SKM-1 (cell line): Measurements from ENCODE around the gene RNPS1.
"Not testable (repeated sequence)": the region's sequence is repeated elsewhere in the genome, so short reads cannot be mapped to it uniquely, and the experiment has no call there.

Experiments used
- DNase-seq: peaks from one replicate; lab custom pipeline; 2025; ENCODE audit not compliant: unreplicated experiment; lab: John Stamatoyannopoulos, UW

RNPS1 gene

DNA sequence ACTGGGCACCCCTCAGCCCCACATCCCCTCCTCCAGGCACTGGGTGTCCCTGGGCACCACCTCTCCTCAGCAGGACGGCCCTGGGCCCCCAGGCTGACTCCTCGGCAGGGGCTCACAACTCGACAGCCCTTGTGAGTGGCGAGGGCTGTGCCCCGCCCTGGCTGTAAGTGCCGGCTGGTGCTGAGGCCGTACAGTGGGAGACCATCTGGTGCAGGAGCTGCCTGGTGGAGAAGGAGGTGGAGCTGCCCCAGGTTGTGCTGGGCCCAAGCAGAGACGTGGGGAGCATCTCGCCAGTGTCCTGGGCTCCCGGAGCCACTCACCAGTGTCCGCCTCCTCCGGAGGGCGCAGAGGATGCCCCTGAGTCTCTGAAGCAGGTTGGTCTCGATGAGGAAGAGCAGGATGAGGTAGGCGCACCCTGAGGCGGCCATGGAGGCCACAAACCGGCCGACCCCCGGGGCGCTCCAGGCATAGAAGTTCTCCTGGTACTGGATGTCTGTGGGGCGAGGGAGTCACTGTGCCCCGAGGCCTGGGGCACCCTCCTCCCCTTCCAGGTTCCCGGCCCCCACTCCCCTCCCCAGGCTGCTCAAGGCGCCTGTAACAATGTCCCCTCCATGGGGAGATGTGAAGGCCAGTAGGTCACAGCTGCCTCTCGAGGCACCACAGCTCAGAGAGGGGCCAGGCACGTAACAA lies 15.1 kb upstream of the RNPS1 start:
- DNase-seq, result no peak

- no peak for DNase-seq
Observed at GRCh38 chr16:2282262-2282661, 14.3 kb upstream of the RNPS1 start.

DNA sequence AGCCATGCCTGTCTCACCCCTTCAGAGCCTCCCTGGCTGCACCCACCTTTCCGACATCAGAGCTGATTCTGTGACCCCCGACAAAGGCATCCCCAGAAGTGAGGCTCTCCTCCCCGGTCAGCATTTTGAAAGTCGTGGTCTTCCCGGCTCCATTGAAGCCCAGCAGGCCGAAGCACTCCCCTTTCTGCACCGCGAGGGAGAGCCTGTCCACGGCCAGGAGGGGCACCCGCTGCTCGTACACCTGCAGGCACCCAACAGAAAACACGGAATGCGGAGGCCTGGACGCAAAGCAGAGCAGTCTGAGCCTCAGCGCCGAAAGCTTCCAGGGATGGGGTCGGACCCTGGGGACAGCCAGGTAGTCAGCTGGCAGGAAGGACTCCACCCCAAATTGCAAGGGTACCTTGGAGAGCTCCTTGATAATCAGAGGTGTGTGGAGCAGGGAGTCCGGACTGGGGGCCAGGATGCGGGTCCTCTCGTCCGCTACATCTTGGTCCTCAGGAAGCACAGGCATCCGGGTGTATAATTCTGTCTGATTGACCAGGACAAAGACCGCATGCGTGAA lies 13.1 kb upstream of the RNPS1 start:
- no peak for DNase-seq

DNA sequence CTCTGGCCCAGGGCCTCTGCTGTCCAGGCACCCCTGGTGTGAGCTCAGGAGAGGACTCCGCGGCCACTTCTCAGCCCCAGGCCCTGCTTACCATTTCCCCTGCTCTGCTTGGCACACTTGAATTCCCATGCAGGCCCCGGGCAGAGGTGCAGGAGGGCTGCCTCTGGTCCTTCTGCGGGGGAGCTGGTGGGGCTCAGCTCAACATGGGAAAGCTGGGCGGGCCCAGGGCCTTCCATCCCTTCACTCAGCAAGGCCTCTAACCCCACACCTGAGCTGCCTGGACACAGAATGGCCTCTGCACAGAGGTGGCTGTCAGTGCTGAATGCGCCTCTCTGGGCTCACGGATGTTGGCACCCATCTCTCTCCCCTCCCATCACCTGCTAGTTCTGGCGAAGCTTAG lies 12.5 kb upstream of the RNPS1 start:
- no peak for DNase-seq

DNA sequence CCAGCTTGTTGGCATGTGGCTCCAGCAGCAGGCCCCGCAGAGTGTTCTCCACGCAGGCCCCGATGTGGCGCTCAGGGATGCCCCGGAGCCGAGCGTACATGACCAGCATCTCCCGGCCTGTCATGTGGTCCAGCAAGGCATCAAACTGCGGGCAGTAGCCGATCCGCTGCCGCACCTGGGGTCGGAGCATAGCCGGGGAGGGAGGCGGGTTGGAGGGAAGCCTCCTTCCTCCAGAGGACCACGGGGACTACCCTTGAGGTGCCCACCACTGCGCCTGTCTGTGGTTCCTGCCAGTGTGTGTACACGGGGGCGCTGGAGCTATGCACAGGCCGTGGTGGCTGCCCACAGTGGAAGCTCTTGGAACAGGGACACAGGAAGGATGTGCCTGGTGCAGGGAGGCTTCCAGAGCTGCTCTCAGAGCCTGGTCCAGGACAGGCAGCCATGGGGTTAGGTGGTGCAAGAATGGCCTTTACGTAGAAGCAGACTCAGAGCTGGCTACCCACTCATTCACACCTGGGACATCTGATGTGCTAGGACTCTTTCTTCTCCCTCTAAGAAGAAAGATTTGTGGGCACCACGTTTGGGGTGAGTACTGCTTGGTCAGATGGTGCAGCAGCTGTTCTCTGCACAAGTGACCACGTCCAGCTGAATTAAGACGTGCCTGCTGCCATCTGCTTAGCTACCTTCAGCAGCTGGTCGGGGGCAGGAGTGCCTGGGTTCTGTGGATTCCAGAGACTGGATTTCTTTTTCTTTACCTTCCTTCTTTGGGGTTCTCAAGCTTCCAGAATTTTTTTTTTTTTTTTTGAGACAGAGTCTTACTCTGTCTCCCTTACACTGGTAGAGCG lies 11.3 kb upstream of the RNPS1 start:
- no peak for DNase-seq

DNA sequence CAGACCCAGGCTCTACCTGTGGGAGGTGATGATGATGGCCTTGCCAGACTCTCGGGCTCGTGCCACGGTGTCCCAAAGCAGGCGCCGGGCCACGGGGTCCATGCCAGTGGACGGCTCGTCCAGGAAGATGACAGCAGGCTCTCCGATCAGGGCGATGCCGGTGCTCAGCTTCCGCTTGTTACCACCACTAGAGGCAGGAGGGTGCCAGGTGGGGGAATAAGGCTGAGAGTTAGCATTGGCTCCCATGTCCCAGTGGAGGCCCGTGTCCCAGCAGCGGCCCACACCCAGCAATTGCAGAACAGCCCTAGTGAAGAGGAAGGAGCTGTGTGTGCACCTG lies 10.3 kb upstream of the RNPS1 start:
- no peak for DNase-seq

- no peak for DNase-seq
Observed at GRCh38 chr16:2277466-2278271, 9.7 kb upstream of the RNPS1 start.

DNA sequence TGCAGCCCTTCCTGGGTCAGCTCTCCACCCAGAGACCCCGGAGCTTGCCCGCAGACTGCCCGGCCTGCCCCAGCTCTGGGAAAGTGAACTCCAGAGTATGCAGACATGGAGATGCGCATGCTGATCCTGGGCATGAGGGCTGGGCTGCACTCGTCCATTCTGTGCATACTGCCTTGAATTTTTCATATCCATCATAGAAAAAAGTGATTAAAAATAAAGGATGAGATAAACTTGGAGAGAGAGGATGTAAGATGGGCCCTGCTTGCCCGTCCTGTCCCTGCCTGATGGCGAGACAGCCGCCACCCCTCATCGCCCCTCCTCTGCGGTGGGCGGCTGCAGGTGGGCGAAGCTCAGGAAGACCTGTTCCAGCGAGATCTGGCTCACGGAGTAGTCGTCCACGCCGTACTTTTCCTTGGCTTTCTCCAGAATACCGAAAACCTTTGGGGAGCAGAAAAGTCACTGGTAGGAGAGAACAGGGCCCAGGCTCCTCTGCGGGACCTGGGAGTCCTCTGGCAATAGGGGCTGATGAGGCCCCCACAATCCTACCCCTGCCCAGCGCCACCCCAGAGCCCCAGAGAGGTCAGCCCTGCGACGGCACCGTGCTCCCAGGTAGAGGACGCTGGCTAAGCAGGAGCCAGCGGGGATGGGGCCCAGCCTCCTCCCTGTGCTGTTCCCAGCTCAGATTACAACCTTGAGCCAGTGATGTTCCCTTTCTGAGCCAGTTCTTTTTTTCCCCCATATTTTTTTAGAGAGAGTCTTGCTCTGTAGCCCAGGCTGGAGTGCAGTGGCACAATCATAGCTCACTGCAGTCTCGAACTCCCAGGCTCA lies 8.7 kb upstream of the RNPS1 start:
- no peak for DNase-seq

DNA sequence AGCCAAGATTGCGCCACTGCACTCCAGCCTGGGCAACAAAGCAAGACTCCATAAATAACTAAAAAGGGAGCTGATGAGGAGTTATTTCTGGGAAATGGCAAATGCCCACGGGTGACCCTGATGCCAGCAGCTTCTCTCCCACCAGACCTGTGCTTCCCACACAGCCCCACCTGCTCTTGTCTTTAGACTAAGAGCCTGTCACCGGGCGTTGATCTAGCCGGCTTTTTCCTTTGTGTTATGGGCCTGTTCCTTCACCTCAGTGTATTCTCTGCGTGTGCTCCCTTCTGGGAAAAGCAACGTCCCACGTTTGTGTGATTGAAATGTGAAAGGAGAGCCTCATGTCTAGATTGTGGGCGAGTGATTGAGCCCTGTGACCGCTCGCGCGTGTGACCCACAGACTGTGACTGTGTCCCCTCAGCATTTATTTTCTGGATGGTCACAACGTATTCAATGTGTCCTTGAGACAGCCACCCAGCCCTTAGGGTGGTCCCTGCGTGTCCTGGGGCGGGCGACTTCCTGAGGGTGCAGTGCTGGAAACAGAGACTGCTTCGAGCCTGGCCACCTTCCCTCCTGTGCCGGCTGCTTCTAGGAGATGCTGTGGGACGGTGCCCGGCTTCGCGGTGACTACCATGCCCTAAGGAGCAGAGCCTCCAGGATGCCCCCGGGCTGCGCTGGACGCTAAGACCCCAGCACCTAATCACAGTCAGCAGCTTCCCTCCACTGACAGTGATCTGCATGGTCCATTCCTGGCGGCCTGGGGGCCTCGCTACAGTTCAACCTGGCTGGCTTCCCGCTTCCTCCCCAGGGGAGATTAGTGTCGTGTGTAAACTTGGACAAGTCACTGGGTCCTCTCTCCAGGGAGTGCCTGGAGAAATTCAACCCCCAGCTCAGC lies 7.8 kb upstream of the RNPS1 start:
- no peak for DNase-seq

GRCh38 chr16:2273931-2274330 lies 6.0 kb upstream of the RNPS1 start:
- DNase-seq, result no peak

GRCh38 chr16:2273484-2273883 lies 5.6 kb upstream of the RNPS1 start:
- no peak for DNase-seq

- no peak for DNase-seq
Observed at GRCh38 chr16:2271848-2272461, 4.0 kb upstream of the RNPS1 start.

- no peak for DNase-seq
Observed at GRCh38 chr16:2270588-2271470, 2.9 kb upstream of the RNPS1 start.

- DNase-seq, result no peak
Observed at GRCh38 chr16:2270070-2270462, 2.1 kb upstream of the RNPS1 start.

DNA sequence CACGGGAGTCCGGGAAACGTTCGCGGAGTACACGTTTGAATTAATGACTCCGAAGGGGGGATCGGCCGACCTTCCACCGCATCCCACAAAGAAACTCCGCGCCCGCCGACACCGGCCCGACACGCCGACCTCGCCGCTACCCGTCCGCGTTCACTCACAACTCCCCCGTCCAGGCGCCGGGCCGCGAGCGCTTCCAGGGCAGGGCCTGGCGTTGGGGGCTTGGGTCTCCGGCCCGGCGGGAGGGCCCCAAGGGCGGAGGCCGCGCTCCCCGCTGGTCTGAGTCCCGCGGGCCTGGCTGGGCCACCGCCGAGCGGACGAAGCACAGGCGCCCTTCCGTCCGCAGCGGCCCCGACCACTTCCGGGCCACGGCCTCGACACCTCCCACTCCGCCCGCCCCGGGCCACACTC lies 417 bp downstream of the RNPS1 start:
- not testable (repeated sequence) for DNase-seq

DNA sequence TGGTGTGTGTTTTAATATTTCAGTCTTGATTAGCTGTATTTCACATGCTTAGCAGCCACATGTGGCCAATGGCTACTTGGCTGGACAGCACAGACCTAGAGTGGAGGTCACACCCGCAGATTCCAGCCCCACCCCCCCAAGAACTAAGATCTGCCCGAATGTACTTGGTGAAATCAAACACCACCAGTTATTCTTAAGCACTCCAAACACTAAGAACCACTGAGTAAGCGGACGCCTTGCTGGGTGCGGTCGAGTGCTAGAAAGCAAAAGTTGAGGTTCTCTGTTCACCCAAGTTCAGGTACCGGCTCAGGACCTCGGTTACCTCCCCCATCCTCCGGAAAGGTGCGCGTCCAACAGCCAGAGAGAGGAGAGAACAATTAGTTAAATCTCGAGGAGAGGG lies 1.0 kb downstream of the RNPS1 start:
- not testable (repeated sequence) for DNase-seq

GRCh38 chr16:2263026-2263425 lies 4.9 kb downstream of the RNPS1 start:
- not testable (repeated sequence) for DNase-seq

DNA sequence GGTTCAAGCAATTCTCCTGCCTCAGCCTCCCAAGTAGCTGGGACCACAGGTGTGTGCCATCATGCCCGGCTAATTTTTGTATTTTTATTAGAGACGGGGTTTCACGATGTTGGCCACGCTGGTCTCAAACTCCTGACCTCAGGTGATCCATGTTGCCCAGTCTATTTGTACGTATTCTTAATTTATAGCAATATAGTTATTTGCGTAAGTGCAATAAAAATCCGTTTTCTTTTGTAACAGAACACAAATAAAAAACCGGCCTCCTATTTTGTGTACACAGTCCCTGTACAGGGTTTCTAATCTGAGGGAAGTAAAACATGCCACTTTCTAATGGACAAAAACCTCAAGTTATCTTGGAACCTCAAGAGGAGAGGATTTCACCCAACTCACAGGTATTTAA lies 7.7 kb downstream of the RNPS1 start:
- DNase-seq, result no peak
